Stimulated activated CD8-positive, alpha-beta memory T cell treated with anti-CD3 and anti-CD28 coated beads, Interleukin-4, amount 100 ng/mL, for 48 hours (primary cell): ENCODE data around the gene TMEM168.
"Not testable (repeated sequence)": the region's sequence is repeated elsewhere in the genome, so short reads cannot be mapped to it uniquely, and the experiment has no call there.

Experiments used
- DNase-seq: peaks from one replicate; pipeline ENCODE4 v3.0.0-alpha.2; 2020

The TMEM168 gene

GRCh38 chr7:112789817-112790585 lies at the start of gene TMEM168:
TSS of gene TMEM168 (minus strand) at chr7:112790393. CDS start at chr7:112784825, 5,568 bp downstream.
- DNase-seq, result peak; percentile 90

- not testable (repeated sequence) for DNase-seq
Measured at GRCh38 chr7:112835928-112836327, 45.7 kb upstream of the TMEM168 start.

GRCh38 chr7:112833082-112833481 lies 42.9 kb upstream of the TMEM168 start:
- no peak for DNase-seq

GRCh38 chr7:112830769-112831168 lies 40.6 kb upstream of the TMEM168 start:
- no peak for DNase-seq

GRCh38 chr7:112828696-112829095 lies 38.5 kb upstream of the TMEM168 start:
- no peak for DNase-seq

GRCh38 chr7:112821345-112821744 lies 31.2 kb upstream of the TMEM168 start:
- DNase-seq, result no peak

GRCh38 chr7:112819536-112819935 lies 29.3 kb upstream of the TMEM168 start:
- DNase-seq, result no peak

GRCh38 chr7:112806156-112806555 lies 16.0 kb upstream of the TMEM168 start:
- DNase-seq, result no peak

- no peak for DNase-seq
Measured at GRCh38 chr7:112802406-112802805, 12.2 kb upstream of the TMEM168 start.

- no peak for DNase-seq
Measured at GRCh38 chr7:112800486-112800885, 10.3 kb upstream of the TMEM168 start.

GRCh38 chr7:112799448-112800120 lies 9.4 kb upstream of the TMEM168 start:
- no peak for DNase-seq

- DNase-seq, result no peak
Measured at GRCh38 chr7:112798274-112799159, 8.3 kb upstream of the TMEM168 start.

- DNase-seq, result not testable (repeated sequence)
Measured at GRCh38 chr7:112796552-112796951, 6.4 kb upstream of the TMEM168 start.

GRCh38 chr7:112792441-112792840 lies 2.2 kb upstream of the TMEM168 start:
- DNase-seq, result no peak

GRCh38 chr7:112791465-112792168 lies 1.4 kb upstream of the TMEM168 start:
- no peak for DNase-seq

GRCh38 chr7:112790586-112791003 lies 402 bp upstream of the TMEM168 start:
- no peak for DNase-seq

GRCh38 chr7:112789453-112789816 lies 758 bp downstream of the TMEM168 start:
- no peak for DNase-seq

GRCh38 chr7:112788778-112789343 lies 1.3 kb downstream of the TMEM168 start:
- DNase-seq, result no peak

GRCh38 chr7:112784603-112785002 lies 5.6 kb downstream of the TMEM168 start:
- DNase-seq, result no peak

- DNase-seq, result no peak
Measured at GRCh38 chr7:112782498-112782897, 7.7 kb downstream of the TMEM168 start.

- no peak for DNase-seq
Measured at GRCh38 chr7:112781558-112781957, 8.6 kb downstream of the TMEM168 start.

- no peak for DNase-seq
Measured at GRCh38 chr7:112781110-112781509, 9.1 kb downstream of the TMEM168 start.
